ENCODE measurements around the gene CHST11.

GRCh38 chr12:104586351-104586919 lies 129.7 kb downstream of the CHST11 start:
- TF ChIP-seq, protein P1, sequence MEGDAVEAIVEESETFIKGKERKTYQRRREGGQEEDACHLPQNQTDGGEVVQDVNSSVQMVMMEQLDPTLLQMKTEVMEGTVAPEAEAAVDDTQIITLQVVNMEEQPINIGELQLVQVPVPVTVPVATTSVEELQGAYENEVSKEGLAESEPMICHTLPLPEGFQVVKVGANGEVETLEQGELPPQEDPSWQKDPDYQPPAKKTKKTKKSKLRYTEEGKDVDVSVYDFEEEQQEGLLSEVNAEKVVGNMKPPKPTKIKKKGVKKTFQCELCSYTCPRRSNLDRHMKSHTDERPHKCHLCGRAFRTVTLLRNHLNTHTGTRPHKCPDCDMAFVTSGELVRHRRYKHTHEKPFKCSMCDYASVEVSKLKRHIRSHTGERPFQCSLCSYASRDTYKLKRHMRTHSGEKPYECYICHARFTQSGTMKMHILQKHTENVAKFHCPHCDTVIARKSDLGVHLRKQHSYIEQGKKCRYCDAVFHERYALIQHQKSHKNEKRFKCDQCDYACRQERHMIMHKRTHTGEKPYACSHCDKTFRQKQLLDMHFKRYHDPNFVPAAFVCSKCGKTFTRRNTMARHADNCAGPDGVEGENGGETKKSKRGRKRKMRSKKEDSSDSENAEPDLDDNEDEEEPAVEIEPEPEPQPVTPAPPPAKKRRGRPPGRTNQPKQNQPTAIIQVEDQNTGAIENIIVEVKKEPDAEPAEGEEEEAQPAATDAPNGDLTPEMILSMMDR (conservative IDR thresholded peaks at IDR 0.05 in 1 of 2, IDR thresholded peaks at IDR 0.05 in 1 of 2; ENCODE audit: extremely low read depth in 1 of 2, insufficient read depth in 1 of 2, low read depth in 1 of 2, low read length in 2 of 2): no peak
- TF ChIP-seq EZH2 (IDR thresholded peaks at IDR 0.05; ENCODE audit: borderline replicate concordance, low read length): no peak
